GM19035 (cell line): Measurements from ENCODE around the gene GPC6.
A peak's percentile ranks its signal among the peaks of the same experiment; 100 is the strongest.

Experiments
- ATAC-seq: cut with Tn5 transposase; IDR thresholded peaks from one replicate; pipeline ENCODE4 v1.9.1; 2021; ENCODE audit not compliant: unreplicated experiment

The GPC6 gene

GRCh38 chr13:94308832-94309231 is 1082.2 kb downstream of the GPC6 start:
- ATAC-seq, result no peak

GRCh38 chr13:94309576-94309975 is 1083.0 kb downstream of the GPC6 start:
- no peak for ATAC-seq

GRCh38 chr13:94309997-94310855 is 1083.6 kb downstream of the GPC6 start:
- ATAC-seq, result no peak

GRCh38 chr13:94311893-94312292 is 1085.3 kb downstream of the GPC6 start:
- ATAC-seq, result no peak

GRCh38 chr13:94312511-94313216 is 1086.1 kb downstream of the GPC6 start:
- ATAC-seq, result peak; percentile 76

- no peak for ATAC-seq
Observed at GRCh38 chr13:94313321-94313910, 1086.8 kb downstream of the GPC6 start.

GRCh38 chr13:94313926-94314325 is 1087.3 kb downstream of the GPC6 start:
- no peak for ATAC-seq

GRCh38 chr13:94315188-94315587 is 1088.6 kb downstream of the GPC6 start:
- ATAC-seq, result no peak

GRCh38 chr13:94317063-94317491 is 1090.5 kb downstream of the GPC6 start:
- no peak for ATAC-seq

- no peak for ATAC-seq
Observed at GRCh38 chr13:94318418-94318817, 1091.8 kb downstream of the GPC6 start.

- ATAC-seq, result no peak
Observed at GRCh38 chr13:94319501-94319900, 1092.9 kb downstream of the GPC6 start.

GRCh38 chr13:94322925-94323763 is 1096.5 kb downstream of the GPC6 start:
- ATAC-seq, result no peak

- no peak for ATAC-seq
Observed at GRCh38 chr13:94323764-94324758, 1097.5 kb downstream of the GPC6 start.

- no peak for ATAC-seq
Observed at GRCh38 chr13:94324767-94325540, 1098.3 kb downstream of the GPC6 start.

- ATAC-seq, result no peak
Observed at GRCh38 chr13:94325650-94326049, 1099.0 kb downstream of the GPC6 start.

GRCh38 chr13:94327318-94327717 is 1100.7 kb downstream of the GPC6 start:
- ATAC-seq, result peak; percentile 95

- ATAC-seq, result no peak
Observed at GRCh38 chr13:94328381-94329041, 1101.9 kb downstream of the GPC6 start.

GRCh38 chr13:94329277-94329676 is 1102.7 kb downstream of the GPC6 start:
- no peak for ATAC-seq
